Measurements from ENCODE around the gene VPS13D. TPM values are rescaled to one million over a fixed set of nuclear protein-coding genes. Genes with fewer than 3 reads are reported as not detected.
"Not testable (repeated sequence)": the region's sequence is repeated elsewhere in the genome, so short reads cannot be mapped to it uniquely, and the experiment has no call there.

The VPS13D gene
- total RNA-seq, 2 experiments from 2014 or later, result 52.6 to 53.3 TPM

GRCh38 chr1:12528021-12528852 lies 298.4 kb downstream of the VPS13D start:
- DNase-seq (no peak), ATAC-seq (ENCODE audit: low read depth) (no peak)
- POLR2A ChIA-PET, result interaction anchor here (0.7 kb wide), 1 partner anchor 1168 kb away, joined by 4 read pairs; no protein-coding TSS in a partner anchor
- Mint-ChIP-seq H3K27me3 (no peaks in the 10 kb centered on the region), H3K9me3 (peaks cover 2% of the 10 kb centered on the region), H3K36me3 (peaks cover 10% of the 10 kb centered on the region), H3K4me1 (peaks cover 13% of the 10 kb centered on the region), H3K4me3 (no peak overlapping the region), H3K27ac (no peak overlapping the region)

- H3K4me3 Mint-ChIP-seq, result no peak overlapping the region
- H3K9me3 Mint-ChIP-seq, result peaks cover 1% of the 10 kb centered on the region
- ATAC-seq (ENCODE audit: low read depth), result no peak
- no peak overlapping the region for H3K27ac Mint-ChIP-seq
- POLR2A ChIA-PET, result no interaction called here
- no peak for DNase-seq
- H3K27me3 Mint-ChIP-seq, result no peaks in the 10 kb centered on the region
- H3K36me3 Mint-ChIP-seq, result peaks cover 11% of the 10 kb centered on the region
- peaks cover 13% of the 10 kb centered on the region for H3K4me1 Mint-ChIP-seq
Measured at GRCh38 chr1:12529640-12530174, 299.9 kb downstream of the VPS13D start.

- ATAC-seq (ENCODE audit: low read depth) (no peak), DNase-seq (no peak)
- Mint-ChIP-seq H3K4me3 (no peak overlapping the region), H3K36me3 (peaks cover 15% of the 10 kb centered on the region), H3K9me3 (peaks cover 6% of the 10 kb centered on the region), H3K27me3 (no peaks in the 10 kb centered on the region), H3K4me1 (peaks cover 7% of the 10 kb centered on the region), H3K27ac (no peak overlapping the region)
- POLR2A ChIA-PET, result interaction anchor here (0.7 kb wide), 1 partner anchor 11 kb away, joined by 5 read pairs; no protein-coding TSS in a partner anchor
Measured at GRCh38 chr1:12530462-12531178, 300.8 kb downstream of the VPS13D start.

GRCh38 chr1:12531179-12531499 lies 301.3 kb downstream of the VPS13D start:
- H3K4me3 Mint-ChIP-seq, result no peak overlapping the region
- H3K27ac Mint-ChIP-seq, result no peak overlapping the region
- POLR2A ChIA-PET, result interaction anchor here (0.7 kb wide), 1 partner anchor 11 kb away, joined by 5 read pairs; no protein-coding TSS in a partner anchor
- DNase-seq, result no peak
- peaks cover 18% of the 10 kb centered on the region for H3K36me3 Mint-ChIP-seq
- no peaks in the 10 kb centered on the region for H3K27me3 Mint-ChIP-seq
- peaks cover 9% of the 10 kb centered on the region for H3K9me3 Mint-ChIP-seq
- peaks cover 6% of the 10 kb centered on the region for H3K4me1 Mint-ChIP-seq
- ATAC-seq (ENCODE audit: low read depth), result no peak

GRCh38 chr1:12532405-12533315 lies 302.8 kb downstream of the VPS13D start:
- peaks cover 13% of the 10 kb centered on the region for H3K4me1 Mint-ChIP-seq
- H3K4me3 Mint-ChIP-seq, result no peak overlapping the region

GRCh38 chr1:12536023-12536639 lies 306.3 kb downstream of the VPS13D start:
- ATAC-seq (ENCODE audit: low read depth), result no peak
- Mint-ChIP-seq H3K9me3 (peaks cover 21% of the 10 kb centered on the region), H3K4me3 (no peak overlapping the region), H3K36me3 (peaks cover 36% of the 10 kb centered on the region), H3K27me3 (no peaks in the 10 kb centered on the region), H3K4me1 (peaks cover 10% of the 10 kb centered on the region), H3K27ac (no peak overlapping the region)
- POLR2A ChIA-PET, result interaction anchor here (0.7 kb wide), 1 partner anchor 26 kb away, joined by 3 read pairs; no protein-coding TSS in a partner anchor
- DNase-seq, result no peak

More at GRCh38 chr1:12532405-12533315, 302.8 kb downstream of the VPS13D start:
- Mint-ChIP-seq H3K36me3 (peaks cover 32% of the 10 kb centered on the region), H3K9me3 (peaks cover 20% of the 10 kb centered on the region), H3K27me3 (no peaks in the 10 kb centered on the region), H3K27ac (peak overlapping the region; percentile 2)
- ATAC-seq (ENCODE audit: low read depth) (no peak), DNase-seq (peak; percentile 11)
- POLR2A ChIA-PET, result no interaction called here

- H3K4me1 Mint-ChIP-seq, result peaks cover 10% of the 10 kb centered on the region
- DNase-seq (no peak), ATAC-seq (ENCODE audit: low read depth) (no peak)
- POLR2A ChIA-PET, result interaction anchor here (0.7 kb wide), 1 partner anchor 100 kb away, joined by 4 read pairs; no protein-coding TSS in a partner anchor
- H3K27ac Mint-ChIP-seq, result no peak overlapping the region
- no peaks in the 10 kb centered on the region for H3K27me3 Mint-ChIP-seq
- no peak overlapping the region for H3K4me3 Mint-ChIP-seq
- H3K9me3 Mint-ChIP-seq, result peaks cover 21% of the 10 kb centered on the region
- peaks cover 34% of the 10 kb centered on the region for H3K36me3 Mint-ChIP-seq
Measured at GRCh38 chr1:12537294-12537693, 307.5 kb downstream of the VPS13D start.

- Mint-ChIP-seq H3K4me3 (no peak overlapping the region), H3K36me3 (peaks cover 34% of the 10 kb centered on the region), H3K27ac (no peak overlapping the region), H3K9me3 (peaks cover 21% of the 10 kb centered on the region), H3K27me3 (no peaks in the 10 kb centered on the region), H3K4me1 (peaks cover 10% of the 10 kb centered on the region)
- ATAC-seq (ENCODE audit: low read depth) (no peak), DNase-seq (no peak)
- POLR2A ChIA-PET, result no interaction called here
Measured at GRCh38 chr1:12537906-12538461, 308.2 kb downstream of the VPS13D start.

GRCh38 chr1:12538536-12538935 lies 308.7 kb downstream of the VPS13D start:
- peaks cover 21% of the 10 kb centered on the region for H3K9me3 Mint-ChIP-seq
- H3K27ac Mint-ChIP-seq; H3K4me3 Mint-ChIP-seq; POLR2A ChIA-PET; DNase-seq; ATAC-seq (ENCODE audit: low read depth); H3K27me3 Mint-ChIP-seq: not testable (repeated sequence)
- peaks cover 32% of the 10 kb centered on the region for H3K36me3 Mint-ChIP-seq
- peaks cover 10% of the 10 kb centered on the region for H3K4me1 Mint-ChIP-seq

GRCh38 chr1:12539320-12539704 lies 309.5 kb downstream of the VPS13D start:
- H3K4me3 Mint-ChIP-seq, result no peak overlapping the region
- H3K27ac Mint-ChIP-seq, result no peak overlapping the region
- DNase-seq (peak; percentile 12), ATAC-seq (ENCODE audit: low read depth) (no peak)
- peaks cover 20% of the 10 kb centered on the region for H3K9me3 Mint-ChIP-seq
- H3K27me3 Mint-ChIP-seq, result no peaks in the 10 kb centered on the region
- H3K36me3 Mint-ChIP-seq, result peaks cover 28% of the 10 kb centered on the region
- peaks cover 10% of the 10 kb centered on the region for H3K4me1 Mint-ChIP-seq
- POLR2A ChIA-PET, result no interaction called here

GRCh38 chr1:12539705-12540579 lies 310.1 kb downstream of the VPS13D start:
- Mint-ChIP-seq H3K4me3 (no peak overlapping the region), H3K4me1 (peaks cover 11% of the 10 kb centered on the region), H3K9me3 (peaks cover 20% of the 10 kb centered on the region), H3K27ac (no peak overlapping the region), H3K27me3 (no peaks in the 10 kb centered on the region), H3K36me3 (peaks cover 28% of the 10 kb centered on the region)
- DNase-seq, result no peak
- POLR2A ChIA-PET, result no interaction called here
- ATAC-seq (ENCODE audit: low read depth), result no peak

Data from activated naive CD8-positive, alpha-beta T cell treated with anti-CD3 and anti-CD28 coated beads, Interleukin-2, amount 10 ng/mL, durations not matched to agents 7 days and 5 days (primary cell).